NCI-H128 (cell line): ENCODE results near the gene CSN3.

Source experiments
- DNase-seq: peaks from one replicate; lab custom pipeline; 2025; ENCODE audit not compliant: unreplicated experiment; lab: John Stamatoyannopoulos, UW

The CSN3 gene

GRCh38 chr4:70291341-70291740 lies 48.9 kb downstream of the CSN3 start:
- DNase-seq: no peak

GRCh38 chr4:70297576-70297975 lies 55.2 kb downstream of the CSN3 start:
- DNase-seq: no peak

GRCh38 chr4:70298051-70298450 lies 55.7 kb downstream of the CSN3 start:
- no peak for DNase-seq

- DNase-seq: no peak
These were observed 57.2 kb downstream of the CSN3 start for GRCh38 chr4:70299643-70300042.

GRCh38 chr4:70300215-70300614 lies 57.8 kb downstream of the CSN3 start:
- DNase-seq: no peak
